Psoas muscle (tissue), 8 donors: ENCODE measurements around the gene PRELID1. TPM values are rescaled to one million over a fixed set of nuclear protein-coding genes. Genes with fewer than 3 reads are reported as not detected.
A peak's percentile ranks its signal among the peaks of the same experiment; 100 is the strongest.

ENCODE experiments used
- ATAC-seq, 4 donors: fragments of 200-7000 bp; cut with Tn5 transposase; one replicate each; pipeline ENCODE4 v1.9.1; 2020; ENCODE audit warnings: moderate library complexity in 3 of 4, mild to moderate bottlenecking in 2 of 4
- DNase-seq, 2 donors: peaks; one replicate each; pipeline ENCODE4 v3.0.0-alpha.2; 2020
- H3K27ac ChIP-seq: fragments of 200-600 bp; one replicate; pipeline ENCODE4 v1.8.0; 2022
- H3K27me3 ChIP-seq, 3 donors: fragments of 200-600 bp in 1 of 3; one replicate each; pipeline versions ENCODE4 v1.6.1 to v1.8.0; 2013 to 2022; ENCODE audit warnings: low read length in 2 of 3, mild to moderate bottlenecking in 2 of 3, moderate library complexity in 1 of 3; ENCODE audit not compliant: insufficient read depth in 3 of 3
- H3K36me3 ChIP-seq, 2 donors: fragments of 200-600 bp in 1 of 2; one replicate each; pipeline versions ENCODE4 v1.6.1 to v1.8.0; 2013 to 2022; ENCODE audit warnings: low read depth in 1 of 2, mild to moderate bottlenecking in 1 of 2, moderate library complexity in 1 of 2; ENCODE audit not compliant: insufficient read depth in 1 of 2
- H3K4me1 ChIP-seq: fragments of 200-600 bp; one replicate; pipeline ENCODE4 v1.8.0; 2022
- H3K4me3 ChIP-seq: fragments of 200-600 bp; one replicate; pipeline ENCODE4 v1.8.0; 2022; ENCODE audit warnings: mild to moderate bottlenecking
- H3K9me3 ChIP-seq: fragments of 200-600 bp; one replicate; pipeline ENCODE4 v1.8.0; 2022
- CTCF ChIP-seq: fragments of 200-600 bp; IDR thresholded peaks from one replicate; pipeline ENCODE4 v1.8.0; 2022; ENCODE audit warnings: antibody characterized with exemption
- WGBS, 3 donors: extraction: QIAGEN DNeasy Blood & Tissue Kit; methylation state at CpG; one replicate each; pipeline versions ENCODE4 v1.1.6 to v1.1.7; 2013; 5-methylcytosine and 5-hydroxymethylcytosine counted together
- intact Hi-C, 2 donors: fragments of 100-400 bp; cut with DNase I; formaldehyde crosslinking; loops; one replicate each; pipeline versions ENCODE4 v1.11.0 to v1.14.2; 2022
- polyA plus RNA-seq, 3 donors: library from polyadenylated mRNA; stranded (reverse); fragments of 200-250 nt; gene quantifications; one replicate each; pipeline ENCODE4 v1.2.3, GENCODE V29; 2013
- total RNA-seq, 4 donors: library from RNA; stranded (reverse); fragmentation: NEBNext Ultra II Directional in 2 of 4; extraction: Animal tissue kit (Norgen Biotek cat#: 25700) in 2 of 4; gene quantifications; one replicate each; pipeline versions ENCODE4 v1.2.1 to v1.2.4, GENCODE V29; 2021 to 2023
- donor health status: healthy with polysubstance abuse.
- donor health status: DM: no; HTN: no; CAD: no; lungs with moderate emphysema.
- donor health status: Bipolar disorder and iron deficiency.
- donor health status: healthy.
- donor health status: DM: yes; HTN: yes; CAD: no.
- donor health status: DM: no; HTN: no; CAD: no.
- donor health status: DM: no; HTN: no; CAD: no.
- donor health status: DM: yes; HTN: yes; CAD: no.

Gene PRELID1
- total and polyA plus RNA-seq, 7 donors = 19.9 to 201 (median 53.9) TPM

- H3K4me1 ChIP-seq = peaks cover 8% of the 10 kb centered on the region
- H3K27me3 ChIP-seq = no peaks in the 10 kb centered on the region
- DNase-seq (no peak), ATAC-seq (no peak)
- intact Hi-C loops = no loop called here
- no peak for TF ChIP-seq CTCF
- peaks cover 6 to 88% of the 10 kb centered on the region in 2 donors for H3K36me3 ChIP-seq
- no peaks in the 10 kb centered on the region for H3K9me3 ChIP-seq
- H3K4me3 ChIP-seq = no peak overlapping the region
- 86 to 91% (median 88%) methylated on average over 34 to 35 of the region's 35 CpGs for WGBS, 3 donors
- no peak overlapping the region for H3K27ac ChIP-seq
These were observed 28.7 kb downstream of the PRELID1 start for GRCh38 chr5:177332031-177332895.

- H3K4me3 ChIP-seq = no peak overlapping the region
- ATAC-seq (no peak), DNase-seq (no peak)
- no peak for TF ChIP-seq CTCF
- H3K36me3 ChIP-seq = peaks cover 6 to 89% of the 10 kb centered on the region in 2 donors
- WGBS, 3 donors = 84 to 91% (median 86%) methylated on average over 13 of the region's 13 CpGs
- H3K4me1 ChIP-seq = peaks cover 8% of the 10 kb centered on the region
- no peaks in the 10 kb centered on the region for H3K9me3 ChIP-seq
- H3K27ac ChIP-seq = no peak overlapping the region
- no peaks in the 10 kb centered on the region for H3K27me3 ChIP-seq
- intact Hi-C loops = no loop called here
These were observed 29.3 kb downstream of the PRELID1 start for GRCh38 chr5:177332896-177333260.

GRCh38 chr5:177333420-177334154 is 30.0 kb downstream of the PRELID1 start:
- H3K27ac ChIP-seq = no peak overlapping the region
- DNase-seq (no peak), ATAC-seq (no peak)
- intact Hi-C loops = no loop called here
- no peaks in the 10 kb centered on the region for H3K27me3 ChIP-seq
- no peaks in the 10 kb centered on the region for H3K9me3 ChIP-seq
- no peak overlapping the region for H3K4me3 ChIP-seq
- 87 to 91% (median 89%) methylated on average over 16 of the region's 16 CpGs for WGBS, 3 donors
- TF ChIP-seq CTCF = no peak
- peaks cover 8% of the 10 kb centered on the region for H3K4me1 ChIP-seq
- H3K36me3 ChIP-seq = peaks cover 6 to 92% of the 10 kb centered on the region in 2 donors

GRCh38 chr5:177334155-177334551 is 30.6 kb downstream of the PRELID1 start:
- Histone ChIP-seq H3K4me1 (peaks cover 8% of the 10 kb centered on the region), H3K27me3 (no peaks in the 10 kb centered on the region), H3K9me3 (no peaks in the 10 kb centered on the region), H3K36me3 (peaks cover 6 to 91% of the 10 kb centered on the region in 2 donors), H3K27ac (no peak overlapping the region), H3K4me3 (no peak overlapping the region)
- 65 to 73% (median 70%) methylated on average over 15 of the region's 15 CpGs for WGBS, 3 donors
- TF ChIP-seq CTCF = no peak
- ATAC-seq (peak; percentile 28 to 76 (median 60)), DNase-seq (no peak)
- intact Hi-C loops = no loop called here
